HEK293 (cell line): ENCODE data around the gene CXCL3.
"Not testable (repeated sequence)": the region's sequence is repeated elsewhere in the genome, so short reads cannot be mapped to it uniquely, and the experiment has no call there.

ENCODE experiments used
- CTCF ChIP-seq: fragments of 450-650 bp; formaldehyde crosslinking; IDR thresholded peaks from 2 replicates; pipeline ENCODE4 v1.5.1; 2016; ENCODE audit warnings: missing biosample characterization, missing genetic modification characterization
- ELK4 ChIP-seq: IDR thresholded peaks from 2 replicates; pipeline ENCODE4 v1.6.1; 2011; ENCODE audit warnings: mild to moderate bottlenecking, low read depth, low read length, borderline replicate concordance
- REST ChIP-seq: fragments of 450-650 bp; formaldehyde crosslinking; IDR thresholded peaks from 2 replicates; pipeline ENCODE4 v1.5.1; 2016; ENCODE audit warnings: missing biosample characterization, missing genetic modification characterization
- TCF7L2 ChIP-seq: IDR thresholded peaks from 2 replicates; pipeline ENCODE4 v1.6.1; 2011; ENCODE audit warnings: low read depth, mild to moderate bottlenecking, inconsistent platforms, low read length, moderate library complexity, borderline replicate concordance
- TRIM28 ChIP-seq: IDR thresholded peaks from 2 replicates; pipeline ENCODE4 v1.6.1; 2011; ENCODE audit warnings: low read length, control low read depth, borderline replicate concordance
- ZBTB26 ChIP-seq: fragments of 450-650 bp; formaldehyde crosslinking; optimal IDR thresholded peaks from 2 replicates; pipeline ENCODE3; 2016; ENCODE audit warnings: missing biosample characterization, mild to moderate bottlenecking, missing genetic modification characterization
- ZFP69B ChIP-seq: fragments of 450-650 bp; formaldehyde crosslinking; IDR thresholded peaks from 2 replicates; pipeline ENCODE4 v1.5.1; 2016; ENCODE audit warnings: missing biosample characterization, missing genetic modification characterization
- ZNF16 ChIP-seq: fragments of 450-650 bp; formaldehyde crosslinking; IDR thresholded peaks from 2 replicates; pipeline ENCODE4 v1.5.1; 2016; ENCODE audit warnings: low read depth, missing biosample characterization, missing genetic modification characterization
- ZNF280D ChIP-seq: fragments of 450-650 bp; formaldehyde crosslinking; IDR thresholded peaks from 2 replicates; pipeline ENCODE4 v1.5.1; 2016; ENCODE audit warnings: missing biosample characterization, missing genetic modification characterization
- ZNF621 ChIP-seq: fragments of 450-650 bp; formaldehyde crosslinking; IDR thresholded peaks from 2 replicates; pipeline ENCODE4 v1.5.1; 2017; ENCODE audit warnings: missing biosample characterization, missing genetic modification characterization

GRCh38 chr4:74080351-74080750 is 41.9 kb upstream of the CXCL3 start:
- not testable (repeated sequence) for TF ChIP-seq CTCF (tag by site-specific recombination); ZNF621 (tag by site-specific recombination); TRIM28; ZNF16 (tag by site-specific recombination); ELK4; ZNF280D (tag by site-specific recombination); ZFP69B; ZBTB26 (tag by site-specific recombination); TCF7L2; REST
